DOHH2 (cell line): ENCODE measurements around the gene OSM.

Source experiments
- CTCF ChIP-seq: fragments of 200-600 bp; sonication (generic); IDR thresholded peaks from one replicate; pipeline ENCODE4 v1.5.1; 2014; ENCODE audit warnings: antibody characterized with exemption, mild to moderate bottlenecking, low read depth, low read length; ENCODE audit not compliant: poor library complexity, severe bottlenecking
- EZH2phosphoT487 ChIP-seq: fragments of 200-600 bp; sonication (generic); IDR thresholded peaks from 2 replicates; pipeline ENCODE4 v1.6.1; 2017; ENCODE audit warnings: borderline replicate concordance, mild to moderate bottlenecking, antibody characterized with exemption, low read length, moderate library complexity, mixed read lengths

GRCh38 chr22:30235687-30236170 is 30.9 kb downstream of the OSM start:
- TF ChIP-seq EZH2phosphoT487: no peak
- TF ChIP-seq CTCF: no peak
